Activated T-helper 2 cell treated with anti-CD3 and anti-CD28 coated beads, Interferon-gamma antibody, Interleukin-2, Interleukin-4, amounts not matched to agents 10 μg/mL and 5 μg/mL and 100 μg/mL, durations not matched to agents 14 hours and 24 hours and 36 hours (primary cell): ENCODE data around the gene GAREM2. TPM values are rescaled to one million over a fixed set of nuclear protein-coding genes. Genes with fewer than 3 reads are reported as not detected.
A peak's percentile ranks its signal among the peaks of the same experiment; 100 is the strongest.

Experiments
- DNase-seq: peaks from one replicate; pipeline ENCODE4 v3.0.0; 2021; ENCODE audit warnings: low spot score
- H3K27ac Mint-ChIP-seq: one replicate; pipeline ENCODE4 v1.8.0; 2021; ENCODE audit warnings: mixed read lengths
- H3K27me3 Mint-ChIP-seq: one replicate; pipeline ENCODE4 v1.8.0; 2021; ENCODE audit warnings: low read depth, mixed read lengths
- H3K36me3 Mint-ChIP-seq: one replicate; pipeline ENCODE4 v1.8.0; 2021; ENCODE audit warnings: low read depth, mixed read lengths
- H3K4me1 Mint-ChIP-seq: one replicate; pipeline ENCODE4 v1.8.0; 2021; ENCODE audit warnings: low read depth, mixed read lengths
- H3K4me3 Mint-ChIP-seq: one replicate; pipeline ENCODE4 v1.8.0; 2021; ENCODE audit warnings: low read depth, mild to moderate bottlenecking, moderate library complexity, mixed read lengths
- H3K9me3 Mint-ChIP-seq: one replicate; pipeline ENCODE4 v1.8.0; 2021; ENCODE audit warnings: mixed read lengths
- intact Hi-C: fragments of 100-400 bp; cut with micrococcal nuclease; formaldehyde crosslinking; loops from one replicate; pipeline ENCODE4 v1.15.1; 2023
- total RNA-seq: library from RNA; stranded (reverse); gene quantifications from 2 replicates; pipeline ENCODE4 v1.2.3, GENCODE V29; 2022

The GAREM2 gene
- total RNA-seq, 1 donor from 2014 or later, result 5.9 TPM

GRCh38 chr2:26184555-26185303, 11.8 kb downstream of the GAREM2 start:
- Mint-ChIP-seq H3K36me3 (no peaks in the 10 kb centered on the region), H3K4me3 (peak overlapping the region; percentile 73), H3K27ac (no peak overlapping the region), H3K4me1 (peaks cover 12% of the 10 kb centered on the region), H3K27me3 (peaks cover 22% of the 10 kb centered on the region), H3K9me3 (no peaks in the 10 kb centered on the region)
- intact Hi-C loops, result loop anchor here (2.0 kb wide), 1 partner anchor 60 kb away; the partner anchor contains the start of genes HADHA and HADHB
- peak; percentile 82 for DNase-seq

GRCh38 chr2:26185304-26185928, 12.5 kb downstream of the GAREM2 start:
- DNase-seq, result no peak
- Mint-ChIP-seq H3K27me3 (peaks cover 17% of the 10 kb centered on the region), H3K4me1 (peaks cover 9% of the 10 kb centered on the region), H3K27ac (no peak overlapping the region), H3K9me3 (no peaks in the 10 kb centered on the region), H3K4me3 (peak overlapping the region; percentile 73), H3K36me3 (peaks cover 1% of the 10 kb centered on the region)
- intact Hi-C loops, result loop anchor here (2.0 kb wide), 1 partner anchor 59 kb away; the partner anchor contains the start of genes HADHA and HADHB

- Mint-ChIP-seq H3K27ac (no peak overlapping the region), H3K4me1 (peaks cover 9% of the 10 kb centered on the region), H3K4me3 (peak overlapping the region; percentile 73), H3K27me3 (peaks cover 12% of the 10 kb centered on the region), H3K36me3 (peaks cover 9% of the 10 kb centered on the region), H3K9me3 (no peaks in the 10 kb centered on the region)
- no peak for DNase-seq
- intact Hi-C loops, result loop anchor here (2.0 kb wide), 1 partner anchor 59 kb away; the partner anchor contains the start of genes HADHA and HADHB
Observed at GRCh38 chr2:26185954-26186770, 13.3 kb downstream of the GAREM2 start.

- peaks cover 7% of the 10 kb centered on the region for H3K27me3 Mint-ChIP-seq
- H3K27ac Mint-ChIP-seq, result no peak overlapping the region
- H3K4me3 Mint-ChIP-seq, result peak overlapping the region; percentile 45
- H3K4me1 Mint-ChIP-seq, result peaks cover 9% of the 10 kb centered on the region
- peaks cover 16% of the 10 kb centered on the region for H3K36me3 Mint-ChIP-seq
- H3K9me3 Mint-ChIP-seq, result no peaks in the 10 kb centered on the region
- intact Hi-C loops, result no loop called here
- no peak for DNase-seq
Observed at GRCh38 chr2:26187114-26187513, 14.2 kb downstream of the GAREM2 start.

GRCh38 chr2:26187537-26188104, 14.7 kb downstream of the GAREM2 start:
- H3K4me1 Mint-ChIP-seq, result peaks cover 9% of the 10 kb centered on the region
- H3K36me3 Mint-ChIP-seq, result peaks cover 16% of the 10 kb centered on the region
- no peak overlapping the region for H3K27ac Mint-ChIP-seq
- no peak overlapping the region for H3K4me3 Mint-ChIP-seq
- no peaks in the 10 kb centered on the region for H3K9me3 Mint-ChIP-seq
- H3K27me3 Mint-ChIP-seq, result peaks cover 7% of the 10 kb centered on the region
- no peak for DNase-seq
- intact Hi-C loops, result no loop called here

GRCh38 chr2:26189123-26189522, 16.2 kb downstream of the GAREM2 start:
- H3K27me3 Mint-ChIP-seq, result peaks cover 4% of the 10 kb centered on the region
- no peaks in the 10 kb centered on the region for H3K9me3 Mint-ChIP-seq
- no peak for DNase-seq
- no peak overlapping the region for H3K4me3 Mint-ChIP-seq
- intact Hi-C loops, result no loop called here
- no peak overlapping the region for H3K27ac Mint-ChIP-seq
- H3K36me3 Mint-ChIP-seq, result peaks cover 27% of the 10 kb centered on the region
- peaks cover 5% of the 10 kb centered on the region for H3K4me1 Mint-ChIP-seq

GRCh38 chr2:26189751-26190150, 16.9 kb downstream of the GAREM2 start:
- DNase-seq, result no peak
- peaks cover 4% of the 10 kb centered on the region for H3K27me3 Mint-ChIP-seq
- H3K4me3 Mint-ChIP-seq, result no peak overlapping the region
- no peak overlapping the region for H3K27ac Mint-ChIP-seq
- no peaks in the 10 kb centered on the region for H3K9me3 Mint-ChIP-seq
- intact Hi-C loops, result no loop called here
- H3K4me1 Mint-ChIP-seq, result peaks cover 5% of the 10 kb centered on the region
- peaks cover 34% of the 10 kb centered on the region for H3K36me3 Mint-ChIP-seq

- Mint-ChIP-seq H3K27ac (no peak overlapping the region), H3K36me3 (peaks cover 40% of the 10 kb centered on the region), H3K27me3 (peaks cover 1% of the 10 kb centered on the region), H3K4me3 (no peak overlapping the region), H3K4me1 (peaks cover 3% of the 10 kb centered on the region), H3K9me3 (no peaks in the 10 kb centered on the region)
- DNase-seq, result no peak
- intact Hi-C loops, result no loop called here
Observed at GRCh38 chr2:26190369-26190768, 17.5 kb downstream of the GAREM2 start.

- intact Hi-C loops, result no loop called here
- peaks cover 47% of the 10 kb centered on the region for H3K36me3 Mint-ChIP-seq
- DNase-seq, result no peak
- no peaks in the 10 kb centered on the region for H3K4me1 Mint-ChIP-seq
- H3K9me3 Mint-ChIP-seq, result no peaks in the 10 kb centered on the region
- no peak overlapping the region for H3K4me3 Mint-ChIP-seq
- H3K27ac Mint-ChIP-seq, result no peak overlapping the region
- no peaks in the 10 kb centered on the region for H3K27me3 Mint-ChIP-seq
Observed at GRCh38 chr2:26191316-26192159, 18.6 kb downstream of the GAREM2 start.

- Mint-ChIP-seq H3K27ac (no peak overlapping the region), H3K27me3 (no peaks in the 10 kb centered on the region), H3K9me3 (no peaks in the 10 kb centered on the region), H3K36me3 (peaks cover 65% of the 10 kb centered on the region), H3K4me3 (no peak overlapping the region), H3K4me1 (no peaks in the 10 kb centered on the region)
- intact Hi-C loops, result no loop called here
- no peak for DNase-seq
Observed at GRCh38 chr2:26193578-26194231, 20.8 kb downstream of the GAREM2 start.

- DNase-seq, result no peak
- Mint-ChIP-seq H3K27me3 (no peaks in the 10 kb centered on the region), H3K36me3 (peaks cover 77% of the 10 kb centered on the region), H3K9me3 (no peaks in the 10 kb centered on the region), H3K4me3 (no peak overlapping the region), H3K27ac (no peak overlapping the region), H3K4me1 (no peaks in the 10 kb centered on the region)
- intact Hi-C loops, result no loop called here
Observed at GRCh38 chr2:26195040-26195984, 22.4 kb downstream of the GAREM2 start.
